ENCODE results near the gene NPSR1.

GRCh38 chr7:34672430-34672829 is 14.4 kb downstream of the NPSR1 start:
- TF ChIP-seq PKNOX1 (IDR thresholded peaks at IDR 0.05) (no peak), ELF4 (IDR thresholded peaks at IDR 0.05) (no peak), FOXA1 (IDR thresholded peaks at IDR 0.05) (no peak), FOXM1 (IDR thresholded peaks at IDR 0.05; ENCODE audit: borderline replicate concordance) (no peak), ARNT (IDR thresholded peaks at IDR 0.05) (no peak), ZNF384 (IDR thresholded peaks at IDR 0.05) (no peak), FOXK2 (IDR thresholded peaks at IDR 0.05) (no peak), SUZ12 (IDR thresholded peaks at IDR 0.05) (no peak), LEF1 (IDR thresholded peaks at IDR 0.05; ENCODE audit: borderline replicate concordance) (no peak), HDGF (IDR thresholded peaks at IDR 0.05; ENCODE audit: borderline replicate concordance) (no peak), TARDBP (IDR thresholded peaks at IDR 0.05) (no peak), L3MBTL2 (conservative IDR thresholded peaks at IDR 0.05) (no peak)
